A549 (cell line): Measurements from ENCODE around the gene SCN1A. TPM values are rescaled to one million over a fixed set of nuclear protein-coding genes. Genes with fewer than 3 reads are reported as not detected.
A peak's percentile ranks its signal among the peaks of the same experiment; 100 is the strongest.

Source experiments
- ATAC-seq, 2 experiments: fragments of 200-7000 bp in 1 of 2; fragments of >200 bp in 1 of 2; cut with Nextera tagmentation in 1 of 2; cut with Tn5 transposase in 1 of 2; 3 replicates each; pipeline versions ENCODE4 v1.8.0 to v1.9.1; 2018 to 2020; ENCODE audit warnings: mild to moderate bottlenecking in 1 of 2, moderate library complexity in 1 of 2
- CTCF ChIA-PET: fragments of 300-600 bp; sonication (Branson Sonifier 250); formaldehyde crosslinking; extraction: SDS; loops from one replicate; lab custom pipeline; 2021; ENCODE audit warnings: antibody characterized with exemption, inconsistent platforms; lab: Yijun Ruan, JAX
- POLR2A ChIA-PET: fragments of 350-600 bp; formaldehyde crosslinking; extraction: SDS; loops from one replicate; lab custom pipeline; 2021; ENCODE audit warnings: antibody characterized with exemption, inconsistent platforms; lab: Yijun Ruan, JAX
- DNase-seq, 2 experiments: peaks; one replicate each; pipeline versions ENCODE4 v3.0.0 to v3.0.0-alpha.2; 2011 to 2016; ENCODE audit warnings: low read depth in 1 of 2, low spot score in 1 of 2
- FAIRE-seq: peaks from 2 replicates; lab custom pipeline; 2011; peaks lifted over from hg19 to GRCh38; lab: Jason Lieb, UNC
- H3K27ac ChIP-seq, 2 experiments: fragments of >200 bp; sonication (Bioruptor Twin); formaldehyde crosslinking; 3 replicates each; pipeline ENCODE4 v1.5.1; 2016 to 2017
- H3K4me1 ChIP-seq: fragments of >200 bp; sonication (Bioruptor Twin); formaldehyde crosslinking; 3 replicates; pipeline ENCODE4 v1.6.1; 2016
- H3K4me2 ChIP-seq: fragments of >200 bp; sonication (Bioruptor Twin); formaldehyde crosslinking; 3 replicates; pipeline ENCODE4 v1.6.1; 2016
- H3K4me3 ChIP-seq: fragments of >200 bp; sonication (Bioruptor Twin); formaldehyde crosslinking; 3 replicates; pipeline ENCODE4 v1.5.1; 2016
- H3K9me3 ChIP-seq: fragments of >200 bp; sonication (Bioruptor Twin); formaldehyde crosslinking; 3 replicates; pipeline ENCODE4 v1.6.1; 2016
- CEBPB ChIP-seq, 2 experiments: fragments of >200 bp in 1 of 2; sonication (Bioruptor Twin) in 1 of 2; formaldehyde crosslinking in 1 of 2; IDR thresholded peaks; 2 replicates each; pipeline ENCODE4 v1.6.1; 2012 to 2016
- CHD2 ChIP-seq: fragments of 150-350 bp; IDR thresholded peaks from 2 replicates; pipeline ENCODE4 v1.6.1; 2014; ENCODE audit warnings: low read length; ENCODE audit not compliant: partially characterized antibody
- EP300 ChIP-seq, 2 experiments: fragments of >200 bp; sonication (Bioruptor Twin); formaldehyde crosslinking; IDR thresholded peaks; 2 replicates in 1 of 2; 3 replicates in 1 of 2; pipeline ENCODE4 v1.6.1; 2016 to 2017
- FOSL2 ChIP-seq, 2 experiments: fragments of 450-650 bp in 1 of 2; fragments of >200 bp in 1 of 2; sonication (Bioruptor Twin) in 1 of 2; formaldehyde crosslinking; IDR thresholded peaks; 2 replicates each; pipeline versions ENCODE4 v1.5.0 to v1.6.1; 2016 to 2020; ENCODE audit warnings: mild to moderate bottlenecking in 1 of 2, moderate library complexity in 1 of 2
- FOXS1 ChIP-seq: fragments of 250-450 bp; sonication (Bioruptor Pico); IDR thresholded peaks from 2 replicates; pipeline ENCODE4 v1.5.0; 2020; ENCODE audit warnings: mild to moderate bottlenecking, moderate library complexity
- HEYL ChIP-seq: fragments of 250-450 bp; sonication (Bioruptor Pico); IDR thresholded peaks from 2 replicates; pipeline ENCODE4 v1.8.0; 2021; ENCODE audit warnings: mild to moderate bottlenecking, moderate library complexity
- JUNB ChIP-seq: fragments of >200 bp; sonication (Bioruptor Twin); formaldehyde crosslinking; IDR thresholded peaks from 2 replicates; pipeline ENCODE4 v1.6.1; 2016
- KDM1A ChIP-seq: fragments of 200-600 bp; sonication (generic); IDR thresholded peaks from 2 replicates; pipeline ENCODE4 v1.6.1; 2016; ENCODE audit warnings: low read depth, mild to moderate bottlenecking
- MAFK ChIP-seq: fragments of 450-650 bp; IDR thresholded peaks from 2 replicates; pipeline ENCODE4 v1.6.1; 2014; ENCODE audit not compliant: partially characterized antibody
- NFE2L2 ChIP-seq: fragments of 150-350 bp; conservative IDR thresholded peaks from 2 replicates; pipeline ENCODE4 v1.6.1; 2014; ENCODE audit warnings: low read length
- NPAS2 ChIP-seq: fragments of 250-450 bp; sonication (Bioruptor Pico); IDR thresholded peaks from 2 replicates; pipeline ENCODE4 v1.8.0; 2022; ENCODE audit warnings: mild to moderate bottlenecking, moderate library complexity, borderline replicate concordance
- POLR2A ChIP-seq: IDR thresholded peaks from 2 replicates; pipeline ENCODE4 v1.6.1; 2012; ENCODE audit warnings: mild to moderate bottlenecking, low read length
- RAD21 ChIP-seq, 2 experiments: fragments of >200 bp in 1 of 2; sonication (Bioruptor Twin) in 1 of 2; formaldehyde crosslinking in 1 of 2; IDR thresholded peaks in 1 of 2; conservative IDR thresholded peaks in 1 of 2; 2 replicates in 1 of 2; 3 replicates in 1 of 2; pipeline ENCODE4 v1.6.1; 2012 to 2018; ENCODE audit warnings: inconsistent platforms in 1 of 2
- RARB ChIP-seq: fragments of 250-450 bp; sonication (Bioruptor Pico); IDR thresholded peaks from 2 replicates; pipeline ENCODE4 v1.8.0; 2021; ENCODE audit warnings: mild to moderate bottlenecking, moderate library complexity
- RCOR1 ChIP-seq: fragments of 150-350 bp; IDR thresholded peaks from 2 replicates; pipeline ENCODE4 v1.6.1; 2014; ENCODE audit warnings: antibody characterized with exemption, low read length, low read depth
- RFX5 ChIP-seq: fragments of 450-650 bp; IDR thresholded peaks from 2 replicates; pipeline ENCODE4 v1.7.1; 2014; ENCODE audit warnings: antibody characterized with exemption, mild to moderate bottlenecking, moderate library complexity
- TFCP2L1 ChIP-seq: fragments of 250-450 bp; sonication (Bioruptor Pico); IDR thresholded peaks from 2 replicates; pipeline ENCODE4 v1.5.0; 2021; ENCODE audit warnings: mild to moderate bottlenecking
- ZFP36 ChIP-seq: fragments of 450-650 bp; IDR thresholded peaks from 2 replicates; pipeline ENCODE4 v1.6.1; 2014; ENCODE audit warnings: borderline replicate concordance; ENCODE audit not compliant: partially characterized antibody
- ZSCAN20 ChIP-seq: fragments of 250-450 bp; sonication (Bioruptor Pico); IDR thresholded peaks from 2 replicates; pipeline ENCODE4 v1.8.0; 2022; ENCODE audit warnings: mild to moderate bottlenecking, moderate library complexity
- WGBS: methylation state at CpG from one replicate; pipeline ENCODE4 v1.1.6; 2017; ENCODE audit errors: missing lambda C conversion rate; 5-methylcytosine and 5-hydroxymethylcytosine counted together
- polyA plus RNA-seq, 4 experiments: library from polyadenylated mRNA; depleted of rRNA in 3 of 4; stranded (reverse); fragments of >200 nt; fragmentation: RNase III in 1 of 4; extraction: RNeasy Plus Mini Kit Qiagen cat#74134 plus additional on column Dnase treatment in 1 of 4; gene quantifications; 2 replicates in 3 of 4; 3 replicates in 1 of 4; pipeline ENCODE4 v1.2.3, GENCODE V29; 2011 to 2017
- TF ChIP-seq, protein P1 (sequence below): fragments of >200 bp; sonication (Bioruptor Twin); formaldehyde crosslinking; IDR thresholded peaks from 2 replicates; pipeline ENCODE4 v1.6.1; 2016
- TF ChIP-seq, protein P2 (sequence below): IDR thresholded peaks from 2 replicates; pipeline ENCODE4 v1.6.1; 2012
- TF ChIP-seq, protein P3 (sequence below): IDR thresholded peaks from 2 replicates; pipeline ENCODE4 v1.6.1; 2012; ENCODE audit warnings: low read depth, borderline replicate concordance
- TF ChIP-seq, protein P4 (sequence below): IDR thresholded peaks from 2 replicates; pipeline ENCODE4 v1.6.1; 2012

The SCN1A gene
- polyA plus RNA-seq, 2 of the 4 experiments (the other 2 are of a cell fraction): not detected

DNA sequence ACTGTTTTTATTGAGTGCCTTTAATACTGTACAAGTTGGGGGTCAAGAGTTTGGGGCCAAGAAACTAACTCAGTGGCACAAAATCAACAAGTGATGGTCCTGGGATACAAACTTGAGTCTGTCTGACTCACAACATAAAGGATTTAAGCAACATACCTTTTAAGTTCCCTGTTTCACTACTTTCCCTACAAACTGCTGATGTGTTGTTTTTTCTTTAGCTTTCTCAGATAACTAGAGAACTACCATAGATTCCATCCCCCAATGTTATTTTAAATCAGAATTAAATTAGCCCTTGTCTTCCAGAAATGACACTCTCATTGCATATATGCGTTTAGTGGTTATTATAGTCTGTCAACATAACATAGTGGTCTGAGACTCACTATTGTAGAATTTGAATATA is 116.2 kb downstream of the SCN1A start:
- ChIA-PET CTCF (interaction anchor here (1.0 kb wide), 1 partner anchor 16 kb away, joined by 5 read pairs; no protein-coding TSS in a partner anchor), POLR2A (no interaction called here)
- DNase-seq (no peak), ATAC-seq (no peak), FAIRE-seq (no peak)
- Histone ChIP-seq H3K4me1 (no peaks in the 10 kb centered on the region), H3K4me3 (no peak overlapping the region), H3K9me3 (no peaks in the 10 kb centered on the region), H3K4me2 (no peak overlapping the region), H3K27ac (no peak overlapping the region)
- 28% methylated on average over 1 of the region's 1 CpG for WGBS
- TF ChIP-seq POLR2A (no peak), HEYL (CRISPR knock-in tag) (no peak), MAFK (peak; percentile 52)

DNA sequence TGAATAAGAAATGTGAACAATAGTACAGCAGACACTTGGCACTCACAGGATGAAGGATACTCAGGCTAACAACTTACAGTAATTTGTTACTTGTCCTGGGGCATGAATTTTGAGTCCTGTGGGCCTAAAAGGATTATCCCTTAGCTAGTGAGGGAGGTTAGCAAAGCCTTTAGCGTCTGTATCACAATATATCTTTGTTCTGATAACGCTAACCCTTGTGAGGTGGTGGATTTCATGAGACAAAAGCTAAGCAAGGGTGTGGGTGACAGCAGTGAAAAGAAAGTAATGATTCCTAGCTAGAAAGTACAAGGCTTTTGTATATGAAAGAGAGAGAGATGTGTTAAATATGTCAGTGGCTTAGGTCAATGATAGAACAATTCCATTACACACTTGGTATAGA is 127.4 kb downstream of the SCN1A start:
- DNase-seq (no peak), ATAC-seq (no peak), FAIRE-seq (no peak)
- POLR2A ChIA-PET: no interaction called here
- H3K4me3 ChIP-seq: no peak overlapping the region
- no peaks in the 10 kb centered on the region for H3K4me1 ChIP-seq
- no peak overlapping the region for H3K27ac ChIP-seq
- 33% methylated on average over 2 of the region's 2 CpGs for WGBS
- H3K9me3 ChIP-seq: no peaks in the 10 kb centered on the region
- CTCF ChIA-PET: interaction anchor here (0.7 kb wide), 1 partner anchor 20 kb away, joined by 3 read pairs; no protein-coding TSS in a partner anchor
- H3K4me2 ChIP-seq: no peak overlapping the region
- no peak for TF ChIP-seq RCOR1
- no peak for TF ChIP-seq RAD21 (conservative IDR thresholded peaks at IDR 0.05 in 1 of 2, IDR thresholded peaks at IDR 0.05 in 1 of 2)
- TF ChIP-seq RFX5: no peak
- TF ChIP-seq, protein P1, sequence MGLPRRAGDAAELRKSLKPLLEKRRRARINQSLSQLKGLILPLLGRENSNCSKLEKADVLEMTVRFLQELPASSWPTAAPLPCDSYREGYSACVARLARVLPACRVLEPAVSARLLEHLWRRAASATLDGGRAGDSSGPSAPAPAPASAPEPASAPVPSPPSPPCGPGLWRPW: no peak
- no peak for TF ChIP-seq FOSL2 (IDR thresholded peaks at IDR 0.05)
- no peak for TF ChIP-seq FOSL2 (CRISPR knock-in tag; IDR thresholded peaks at IDR 0.05)
- no peak for TF ChIP-seq FOXS1
- TF ChIP-seq ZSCAN20 (CRISPR knock-in tag): no peak
- no peak for TF ChIP-seq KDM1A

DNA sequence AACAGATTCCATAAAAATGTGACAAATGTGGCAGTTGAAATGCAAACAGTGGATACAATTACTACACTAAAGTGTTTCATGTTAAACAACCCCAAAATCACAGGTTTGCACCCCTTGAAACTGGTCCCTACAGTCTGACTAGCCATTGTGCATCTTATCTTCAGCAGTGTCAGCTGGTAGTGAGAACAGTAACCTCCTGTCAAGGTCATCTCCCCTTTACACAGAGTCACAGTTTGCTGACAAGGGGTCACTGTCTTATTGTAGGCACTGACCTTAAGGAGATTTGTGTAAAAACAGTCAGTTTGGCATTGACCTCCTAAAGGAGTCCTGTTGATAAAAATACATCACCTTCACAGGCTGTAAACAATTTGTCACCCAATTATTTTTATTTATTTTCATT is 137.0 kb downstream of the SCN1A start:
- Histone ChIP-seq H3K4me2 (no peak overlapping the region), H3K4me3 (no peak overlapping the region), H3K27ac (no peak overlapping the region), H3K9me3 (no peaks in the 10 kb centered on the region), H3K4me1 (no peaks in the 10 kb centered on the region)
- DNase-seq (no peak), ATAC-seq (no peak), FAIRE-seq (no peak)
- CTCF ChIA-PET: no interaction called here
- no peak for TF ChIP-seq RAD21 (conservative IDR thresholded peaks at IDR 0.05 in 1 of 2, IDR thresholded peaks at IDR 0.05 in 1 of 2)
- TF ChIP-seq NFE2L2: no peak
- TF ChIP-seq JUNB: no peak
- no peak for TF ChIP-seq FOSL2 (IDR thresholded peaks at IDR 0.05)
- TF ChIP-seq FOSL2 (CRISPR knock-in tag; IDR thresholded peaks at IDR 0.05): no peak
- TF ChIP-seq ZSCAN20 (CRISPR knock-in tag): no peak
- TF ChIP-seq RARB (CRISPR knock-in tag): no peak
- no peak for TF ChIP-seq NPAS2 (CRISPR knock-in tag)
- no peak for TF ChIP-seq CHD2
- no peak for TF ChIP-seq EP300 (IDR thresholded peaks at IDR 0.05)
- TF ChIP-seq TFCP2L1: no peak
- TF ChIP-seq KDM1A: no peak
- TF ChIP-seq CEBPB (IDR thresholded peaks at IDR 0.05): no peak
- TF ChIP-seq ZFP36: no peak
- TF ChIP-seq, protein P1: no peak
- TF ChIP-seq, protein P2, sequence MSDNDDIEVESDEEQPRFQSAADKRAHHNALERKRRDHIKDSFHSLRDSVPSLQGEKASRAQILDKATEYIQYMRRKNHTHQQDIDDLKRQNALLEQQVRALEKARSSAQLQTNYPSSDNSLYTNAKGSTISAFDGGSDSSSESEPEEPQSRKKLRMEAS: no peak
- TF ChIP-seq, protein P3, sequence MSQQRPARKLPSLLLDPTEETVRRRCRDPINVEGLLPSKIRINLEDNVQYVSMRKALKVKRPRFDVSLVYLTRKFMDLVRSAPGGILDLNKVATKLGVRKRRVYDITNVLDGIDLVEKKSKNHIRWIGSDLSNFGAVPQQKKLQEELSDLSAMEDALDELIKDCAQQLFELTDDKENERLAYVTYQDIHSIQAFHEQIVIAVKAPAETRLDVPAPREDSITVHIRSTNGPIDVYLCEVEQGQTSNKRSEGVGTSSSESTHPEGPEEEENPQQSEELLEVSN: no peak
- TF ChIP-seq, protein P4, sequence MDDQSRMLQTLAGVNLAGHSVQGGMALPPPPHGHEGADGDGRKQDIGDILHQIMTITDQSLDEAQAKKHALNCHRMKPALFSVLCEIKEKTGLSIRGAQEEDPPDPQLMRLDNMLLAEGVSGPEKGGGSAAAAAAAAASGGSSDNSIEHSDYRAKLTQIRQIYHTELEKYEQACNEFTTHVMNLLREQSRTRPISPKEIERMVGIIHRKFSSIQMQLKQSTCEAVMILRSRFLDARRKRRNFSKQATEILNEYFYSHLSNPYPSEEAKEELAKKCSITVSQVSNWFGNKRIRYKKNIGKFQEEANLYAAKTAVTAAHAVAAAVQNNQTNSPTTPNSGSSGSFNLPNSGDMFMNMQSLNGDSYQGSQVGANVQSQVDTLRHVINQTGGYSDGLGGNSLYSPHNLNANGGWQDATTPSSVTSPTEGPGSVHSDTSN: no peak
- POLR2A ChIA-PET: no interaction called here
